Measurements from ENCODE around the gene GSTO2.

GSTO2 gene

DNA sequence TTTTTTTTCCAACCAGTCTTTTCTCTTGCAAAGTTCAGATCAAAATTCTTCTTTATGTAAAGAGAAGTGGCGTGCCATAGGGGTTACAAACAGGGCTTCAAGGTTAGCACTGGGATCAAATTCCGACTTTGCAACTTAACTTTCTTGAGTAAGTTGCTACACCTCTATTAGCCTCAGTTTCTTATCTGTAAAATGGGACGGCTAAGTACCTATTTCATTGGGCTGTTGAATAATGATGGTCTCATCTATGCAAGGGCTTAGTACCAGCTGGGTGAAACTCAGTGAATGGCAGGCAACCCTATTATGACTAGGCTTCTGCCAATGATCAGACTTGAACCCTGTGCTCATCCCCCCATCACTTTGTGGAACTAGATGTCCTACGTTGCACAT is 35.4 kb downstream of the GSTO2 start:
- H3K4me3 ChIP-seq (ENCODE audit: low read depth, low read length): no peak overlapping the region
- TF ChIP-seq, protein P1, sequence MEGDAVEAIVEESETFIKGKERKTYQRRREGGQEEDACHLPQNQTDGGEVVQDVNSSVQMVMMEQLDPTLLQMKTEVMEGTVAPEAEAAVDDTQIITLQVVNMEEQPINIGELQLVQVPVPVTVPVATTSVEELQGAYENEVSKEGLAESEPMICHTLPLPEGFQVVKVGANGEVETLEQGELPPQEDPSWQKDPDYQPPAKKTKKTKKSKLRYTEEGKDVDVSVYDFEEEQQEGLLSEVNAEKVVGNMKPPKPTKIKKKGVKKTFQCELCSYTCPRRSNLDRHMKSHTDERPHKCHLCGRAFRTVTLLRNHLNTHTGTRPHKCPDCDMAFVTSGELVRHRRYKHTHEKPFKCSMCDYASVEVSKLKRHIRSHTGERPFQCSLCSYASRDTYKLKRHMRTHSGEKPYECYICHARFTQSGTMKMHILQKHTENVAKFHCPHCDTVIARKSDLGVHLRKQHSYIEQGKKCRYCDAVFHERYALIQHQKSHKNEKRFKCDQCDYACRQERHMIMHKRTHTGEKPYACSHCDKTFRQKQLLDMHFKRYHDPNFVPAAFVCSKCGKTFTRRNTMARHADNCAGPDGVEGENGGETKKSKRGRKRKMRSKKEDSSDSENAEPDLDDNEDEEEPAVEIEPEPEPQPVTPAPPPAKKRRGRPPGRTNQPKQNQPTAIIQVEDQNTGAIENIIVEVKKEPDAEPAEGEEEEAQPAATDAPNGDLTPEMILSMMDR (IDR thresholded peaks at IDR 0.05; ENCODE audit: low read depth, low read length): no peak
- no peak for DNase-seq (ENCODE audit: low read depth, low spot score)
- in situ Hi-C loops (cut with HindIII; ENCODE audit: low sequenced_read_pairs): no loop called here

DNA sequence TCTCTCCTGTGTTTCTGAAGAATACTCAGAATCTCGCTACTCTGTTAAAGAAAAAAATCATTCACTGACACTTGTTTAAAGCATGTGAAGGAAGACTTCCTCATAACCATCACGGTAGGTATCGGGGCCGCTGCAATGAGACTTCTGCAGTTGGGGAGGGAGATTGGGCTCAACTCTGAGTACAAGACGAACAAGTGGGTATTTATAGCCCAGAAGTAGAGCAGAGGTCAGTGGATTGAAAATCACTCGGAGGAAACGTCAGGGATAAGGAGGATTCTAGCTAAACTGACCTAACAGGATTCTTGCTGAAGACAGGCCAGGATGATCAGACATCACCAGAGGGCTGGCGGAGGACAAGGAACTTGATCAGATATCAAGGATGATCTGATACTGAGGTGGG is 35.9 kb downstream of the GSTO2 start:
- no peak for DNase-seq (ENCODE audit: low read depth, low spot score)
- in situ Hi-C loops (cut with HindIII; ENCODE audit: low sequenced_read_pairs): no loop called here
- TF ChIP-seq, protein P1 (IDR thresholded peaks at IDR 0.05; ENCODE audit: low read depth, low read length): no peak
- no peak overlapping the region for H3K4me3 ChIP-seq (ENCODE audit: low read depth, low read length)

DNA sequence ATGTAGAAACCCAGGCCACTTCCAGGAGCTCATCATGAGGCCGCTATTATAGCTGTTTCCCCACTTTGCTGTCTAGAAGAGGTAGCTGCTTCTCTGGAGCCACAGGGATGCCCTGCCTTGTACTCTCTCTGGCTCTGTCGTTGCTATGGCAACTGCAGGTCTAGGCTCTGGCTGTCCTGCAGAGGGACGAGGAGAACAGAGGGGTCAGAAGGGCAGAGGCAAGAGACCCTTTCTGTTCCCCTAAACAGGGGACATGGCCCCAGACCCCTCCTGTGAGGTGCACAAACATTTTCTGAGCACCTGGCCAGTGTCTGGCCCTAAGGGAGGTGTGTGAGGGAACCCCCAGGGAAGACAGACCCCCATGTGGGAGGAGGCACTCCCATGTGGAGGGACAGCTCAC is 37.9 kb downstream of the GSTO2 start:
- TF ChIP-seq, protein P1 (IDR thresholded peaks at IDR 0.05; ENCODE audit: low read depth, low read length): no peak
- DNase-seq (ENCODE audit: low read depth, low spot score): no peak
- in situ Hi-C loops (cut with HindIII; ENCODE audit: low sequenced_read_pairs): no loop called here

DNA sequence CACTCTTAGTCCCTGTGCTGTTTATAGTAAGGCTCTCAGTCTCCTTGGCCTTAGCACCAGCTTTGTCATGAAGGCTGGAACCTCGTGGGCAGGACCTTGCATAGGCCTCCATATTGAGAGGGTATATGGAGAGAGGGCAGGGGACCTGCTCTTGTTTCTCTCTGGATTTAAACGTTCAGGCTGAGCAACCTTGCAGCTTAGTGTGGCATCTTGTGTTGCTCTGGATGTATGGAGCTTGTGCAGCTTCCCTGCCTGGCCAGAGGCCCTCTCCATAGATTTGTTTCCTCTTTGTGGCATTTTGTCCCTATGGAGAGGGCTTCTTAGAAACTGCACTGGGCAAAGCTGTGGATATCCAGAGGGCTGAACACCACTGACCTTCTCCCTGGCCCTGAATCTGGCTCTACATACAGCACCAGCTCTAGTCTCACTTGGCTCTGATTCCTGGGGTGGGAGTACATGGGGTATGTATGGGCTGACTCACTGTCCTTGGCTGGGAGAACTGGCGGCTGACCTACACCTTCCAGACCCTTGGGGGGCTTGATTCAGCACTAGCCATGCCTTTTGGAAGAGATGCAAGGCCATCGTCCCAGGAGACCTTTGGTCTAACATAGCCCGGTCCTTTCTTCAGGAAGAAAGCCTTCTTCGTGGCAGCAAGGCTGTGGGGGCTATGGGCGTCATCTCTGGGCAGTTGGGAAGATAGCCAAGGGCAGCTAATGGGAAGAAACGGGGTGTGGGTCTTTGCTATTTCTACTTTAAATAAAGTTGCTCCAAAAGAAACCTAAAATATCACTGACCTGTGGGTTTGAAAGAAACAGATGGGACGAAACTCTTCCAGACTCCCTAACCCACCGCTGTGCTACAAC is 38.8 kb downstream of the GSTO2 start:
- TF ChIP-seq, protein P1 (IDR thresholded peaks at IDR 0.05; ENCODE audit: low read depth, low read length): no peak
- no peak overlapping the region for H3K4me3 ChIP-seq (ENCODE audit: low read depth, low read length)
- DNase-seq (ENCODE audit: low read depth, low spot score): no peak
- in situ Hi-C loops (cut with HindIII; ENCODE audit: low sequenced_read_pairs): no loop called here

More for the DNA sequence above, 37.9 kb downstream of the GSTO2 start:
- no peak overlapping the region for H3K4me3 ChIP-seq (ENCODE audit: low read depth, low read length)

DNA sequence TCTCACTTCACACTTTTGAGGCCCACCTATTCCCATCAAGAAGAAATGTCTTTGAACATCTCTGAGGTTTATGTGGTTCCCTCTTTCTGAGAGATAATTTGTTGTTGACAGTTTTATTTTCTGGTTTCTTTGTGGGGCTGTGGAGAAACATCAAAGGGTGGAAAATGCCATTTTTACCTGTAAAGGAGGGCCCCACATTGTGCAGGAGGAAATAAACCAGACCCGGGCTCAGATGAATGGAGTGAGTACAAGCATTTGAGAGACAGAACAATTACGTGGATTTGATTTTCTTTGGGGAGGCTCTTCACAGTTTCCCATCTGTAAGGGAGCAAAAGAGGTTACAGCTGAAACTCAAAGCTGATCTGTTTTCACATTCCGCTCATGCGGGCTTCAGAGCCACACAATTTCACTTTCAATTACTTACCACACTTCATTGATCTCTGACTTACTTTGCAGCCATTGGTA is 39.5 kb downstream of the GSTO2 start:
- no peak overlapping the region for H3K4me3 ChIP-seq (ENCODE audit: low read depth, low read length)
- no peak for DNase-seq (ENCODE audit: low read depth, low spot score)
- TF ChIP-seq, protein P1 (IDR thresholded peaks at IDR 0.05; ENCODE audit: low read depth, low read length): no peak
- in situ Hi-C loops (cut with HindIII; ENCODE audit: low sequenced_read_pairs): no loop called here

DNA sequence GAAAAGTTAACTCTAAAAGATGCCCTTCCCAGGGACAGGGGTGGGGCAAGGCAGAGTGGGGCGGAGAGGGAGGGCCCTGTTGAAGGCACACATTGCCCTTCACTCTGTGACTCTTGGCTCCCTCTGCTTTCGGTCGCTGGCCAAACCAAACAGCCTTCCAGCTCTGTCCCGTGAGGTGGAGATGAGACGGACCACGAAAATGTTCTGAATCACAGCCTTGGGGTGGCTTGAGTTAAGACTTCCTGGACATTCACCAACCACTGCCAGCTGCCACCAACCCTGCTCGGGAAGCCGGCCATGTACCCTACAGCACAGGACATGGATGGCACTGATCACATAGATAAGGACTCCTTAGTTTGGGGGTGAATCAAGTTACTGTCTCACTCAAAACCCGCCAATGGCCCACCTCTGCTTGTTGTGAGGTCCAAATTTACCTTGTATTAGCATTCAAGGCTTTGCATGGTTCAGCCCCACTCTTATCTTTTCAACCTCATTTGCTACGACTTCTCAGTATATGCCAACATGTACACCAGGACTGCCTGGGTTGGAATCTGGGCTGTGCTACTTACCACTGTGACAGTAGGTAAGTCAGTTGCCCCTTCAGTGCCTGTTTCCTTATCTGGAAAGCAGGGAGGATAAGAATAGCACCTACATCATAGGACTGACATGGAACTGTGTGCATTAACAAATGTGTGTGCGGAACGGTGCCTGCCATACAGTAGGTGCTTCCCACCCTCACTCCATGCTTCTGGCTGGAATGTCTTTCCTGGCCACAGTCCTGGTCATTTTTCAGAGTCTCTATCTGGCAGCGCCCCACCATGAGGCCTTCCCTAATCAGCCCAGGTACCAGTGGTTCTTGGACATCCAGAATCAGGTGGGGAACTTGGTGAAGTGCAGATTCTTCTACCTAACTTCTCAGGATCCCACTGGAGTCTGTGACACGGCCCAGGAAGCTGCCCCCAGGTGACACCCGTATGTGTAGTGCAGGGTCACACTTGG is 41.3 kb downstream of the GSTO2 start:
- H3K4me3 ChIP-seq (ENCODE audit: low read depth, low read length): no peak overlapping the region
- TF ChIP-seq, protein P1 (IDR thresholded peaks at IDR 0.05; ENCODE audit: low read depth, low read length): no peak
- peak; percentile 91 for DNase-seq (ENCODE audit: low read depth, low spot score)
- in situ Hi-C loops (cut with HindIII; ENCODE audit: low sequenced_read_pairs): no loop called here

Data from astrocyte of the spinal cord (primary cell).